8988T (cell line): ENCODE results near the gene SLC38A3.
"Not testable (repeated sequence)": the region's sequence is repeated elsewhere in the genome, so short reads cannot be mapped to it uniquely, and the experiment has no call there.

ENCODE experiments used
- DNase-seq: peaks from one replicate; pipeline ENCODE4 v3.0.0; 2011

The SLC38A3 gene

GRCh38 chr3:50211930-50212329 lies 6.9 kb downstream of the SLC38A3 start:
- no peak for DNase-seq

- no peak for DNase-seq
Observed at GRCh38 chr3:50212502-50212901, 7.4 kb downstream of the SLC38A3 start.

- no peak for DNase-seq
Observed at GRCh38 chr3:50212971-50213370, 7.9 kb downstream of the SLC38A3 start.

- DNase-seq = no peak
Observed at GRCh38 chr3:50213373-50213772, 8.3 kb downstream of the SLC38A3 start.

- no peak for DNase-seq
Observed at GRCh38 chr3:50214824-50215223, 9.8 kb downstream of the SLC38A3 start.

- DNase-seq = no peak
Observed at GRCh38 chr3:50215529-50215928, 10.5 kb downstream of the SLC38A3 start.

GRCh38 chr3:50217681-50218080 lies 12.6 kb downstream of the SLC38A3 start:
- no peak for DNase-seq

- DNase-seq = no peak
Observed at GRCh38 chr3:50218448-50218847, 13.4 kb downstream of the SLC38A3 start.

- no peak for DNase-seq
Observed at GRCh38 chr3:50219285-50219684, 14.2 kb downstream of the SLC38A3 start.

- DNase-seq = no peak
Observed at GRCh38 chr3:50220109-50220508, 15.0 kb downstream of the SLC38A3 start.

- no peak for DNase-seq
Observed at GRCh38 chr3:50221051-50221410, 16.0 kb downstream of the SLC38A3 start.

- DNase-seq = no peak
Observed at GRCh38 chr3:50221411-50222168, 16.5 kb downstream of the SLC38A3 start.

GRCh38 chr3:50222169-50222528 lies 17.1 kb downstream of the SLC38A3 start:
- no peak for DNase-seq

- DNase-seq = no peak
Observed at GRCh38 chr3:50224639-50225038, 19.6 kb downstream of the SLC38A3 start.

- DNase-seq = peak; percentile 70
Observed at GRCh38 chr3:50226888-50227389, 21.9 kb downstream of the SLC38A3 start.

GRCh38 chr3:50227390-50228183 lies 22.5 kb downstream of the SLC38A3 start:
- peak; percentile 98 for DNase-seq

GRCh38 chr3:50228184-50228763 lies 23.2 kb downstream of the SLC38A3 start:
- DNase-seq = not testable (repeated sequence)

- no peak for DNase-seq
Observed at GRCh38 chr3:50229490-50229889, 24.4 kb downstream of the SLC38A3 start.

GRCh38 chr3:50230104-50230793 lies 25.2 kb downstream of the SLC38A3 start:
- no peak for DNase-seq

GRCh38 chr3:50230794-50231125 lies 25.7 kb downstream of the SLC38A3 start:
- no peak for DNase-seq

GRCh38 chr3:50231581-50231980 lies 26.5 kb downstream of the SLC38A3 start:
- DNase-seq = no peak

- DNase-seq = no peak
Observed at GRCh38 chr3:50232303-50232702, 27.2 kb downstream of the SLC38A3 start.

- no peak for DNase-seq
Observed at GRCh38 chr3:50233176-50233575, 28.1 kb downstream of the SLC38A3 start.
